ENCODE data around the gene CD2.

DNA sequence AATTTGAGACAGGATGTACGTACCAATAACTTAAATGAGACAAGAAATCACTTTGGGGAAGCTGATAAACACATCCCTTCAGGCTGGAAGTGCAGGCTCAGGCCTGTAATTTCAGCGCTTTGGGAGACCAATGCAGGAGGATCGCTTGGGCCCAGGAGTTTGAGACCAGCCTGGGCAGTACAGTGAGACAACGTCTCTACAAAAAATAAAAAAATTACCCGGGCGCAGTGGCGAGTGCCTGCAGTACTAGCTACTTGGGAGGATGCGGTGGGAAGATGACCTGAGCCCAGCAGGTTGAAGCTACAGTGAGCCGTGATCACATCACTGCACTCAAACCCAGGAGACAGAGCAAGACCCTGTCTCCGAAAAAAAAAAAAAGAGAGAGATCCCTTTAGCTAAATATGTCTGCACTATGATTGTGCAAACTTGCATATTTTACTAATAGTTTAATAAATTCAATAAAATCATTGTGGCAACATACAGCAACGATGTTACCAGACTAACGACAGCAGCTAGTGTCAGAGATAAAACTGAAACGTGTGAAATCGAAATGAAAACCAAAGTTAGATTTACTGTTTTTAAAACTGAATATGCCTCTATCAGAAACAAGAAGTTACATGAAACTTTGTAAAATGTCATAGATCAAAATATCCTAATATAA is 54.7 kb downstream of the CD2 start:
- TF ChIP-seq, protein P1, sequence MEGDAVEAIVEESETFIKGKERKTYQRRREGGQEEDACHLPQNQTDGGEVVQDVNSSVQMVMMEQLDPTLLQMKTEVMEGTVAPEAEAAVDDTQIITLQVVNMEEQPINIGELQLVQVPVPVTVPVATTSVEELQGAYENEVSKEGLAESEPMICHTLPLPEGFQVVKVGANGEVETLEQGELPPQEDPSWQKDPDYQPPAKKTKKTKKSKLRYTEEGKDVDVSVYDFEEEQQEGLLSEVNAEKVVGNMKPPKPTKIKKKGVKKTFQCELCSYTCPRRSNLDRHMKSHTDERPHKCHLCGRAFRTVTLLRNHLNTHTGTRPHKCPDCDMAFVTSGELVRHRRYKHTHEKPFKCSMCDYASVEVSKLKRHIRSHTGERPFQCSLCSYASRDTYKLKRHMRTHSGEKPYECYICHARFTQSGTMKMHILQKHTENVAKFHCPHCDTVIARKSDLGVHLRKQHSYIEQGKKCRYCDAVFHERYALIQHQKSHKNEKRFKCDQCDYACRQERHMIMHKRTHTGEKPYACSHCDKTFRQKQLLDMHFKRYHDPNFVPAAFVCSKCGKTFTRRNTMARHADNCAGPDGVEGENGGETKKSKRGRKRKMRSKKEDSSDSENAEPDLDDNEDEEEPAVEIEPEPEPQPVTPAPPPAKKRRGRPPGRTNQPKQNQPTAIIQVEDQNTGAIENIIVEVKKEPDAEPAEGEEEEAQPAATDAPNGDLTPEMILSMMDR (IDR thresholded peaks at IDR 0.05; ENCODE audit: low read length), result no peak
- TF ChIP-seq EZH2 (optimal IDR thresholded peaks at IDR 0.05; ENCODE audit: low read depth, low read length) (no peak), EZH2phosphoT487 (IDR thresholded peaks at IDR 0.05; ENCODE audit: low read length) (no peak)
